Measurements from ENCODE around the gene VPS37B.
"Not testable (repeated sequence)": the region's sequence is repeated elsewhere in the genome, so short reads cannot be mapped to it uniquely, and the experiment has no call there.

VPS37B gene

DNA sequence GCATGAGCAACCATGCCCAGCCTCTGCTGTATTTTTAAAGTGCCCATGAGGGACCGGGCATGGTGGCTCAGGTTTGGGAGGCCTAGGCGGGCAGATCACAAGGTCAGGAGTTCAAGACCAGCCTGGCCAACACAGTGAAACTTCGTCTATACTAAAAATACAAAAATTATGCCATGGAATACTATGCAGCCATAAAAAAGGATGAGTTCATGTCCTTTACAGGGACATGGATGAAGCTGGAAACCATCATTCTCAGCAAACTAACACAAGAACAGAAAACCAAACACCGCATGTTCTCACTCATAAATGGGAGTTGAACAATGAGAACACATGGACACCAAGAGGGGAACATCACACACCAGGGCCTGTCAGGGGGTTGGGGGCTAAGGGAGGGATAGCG is 9.3 kb upstream of the VPS37B start:
- not testable (repeated sequence) for DNase-seq

DNA sequence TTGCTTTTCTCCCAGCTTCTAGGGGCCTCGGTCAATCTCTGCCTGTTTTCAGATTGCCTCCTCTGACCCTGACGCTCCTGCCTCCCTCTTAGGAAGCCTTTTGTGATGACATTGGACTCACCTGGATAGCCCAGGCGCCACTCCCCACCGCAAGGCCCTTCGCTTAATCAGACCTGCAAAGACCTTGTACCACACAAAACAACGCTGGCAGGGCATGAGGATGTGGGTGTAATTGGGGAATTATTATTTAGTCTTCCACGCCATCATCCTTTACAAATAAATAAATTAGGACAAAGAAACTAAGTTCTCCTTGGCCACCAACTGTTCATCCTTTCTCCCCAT is 7.7 kb upstream of the VPS37B start:
- DNase-seq = no peak

DNA sequence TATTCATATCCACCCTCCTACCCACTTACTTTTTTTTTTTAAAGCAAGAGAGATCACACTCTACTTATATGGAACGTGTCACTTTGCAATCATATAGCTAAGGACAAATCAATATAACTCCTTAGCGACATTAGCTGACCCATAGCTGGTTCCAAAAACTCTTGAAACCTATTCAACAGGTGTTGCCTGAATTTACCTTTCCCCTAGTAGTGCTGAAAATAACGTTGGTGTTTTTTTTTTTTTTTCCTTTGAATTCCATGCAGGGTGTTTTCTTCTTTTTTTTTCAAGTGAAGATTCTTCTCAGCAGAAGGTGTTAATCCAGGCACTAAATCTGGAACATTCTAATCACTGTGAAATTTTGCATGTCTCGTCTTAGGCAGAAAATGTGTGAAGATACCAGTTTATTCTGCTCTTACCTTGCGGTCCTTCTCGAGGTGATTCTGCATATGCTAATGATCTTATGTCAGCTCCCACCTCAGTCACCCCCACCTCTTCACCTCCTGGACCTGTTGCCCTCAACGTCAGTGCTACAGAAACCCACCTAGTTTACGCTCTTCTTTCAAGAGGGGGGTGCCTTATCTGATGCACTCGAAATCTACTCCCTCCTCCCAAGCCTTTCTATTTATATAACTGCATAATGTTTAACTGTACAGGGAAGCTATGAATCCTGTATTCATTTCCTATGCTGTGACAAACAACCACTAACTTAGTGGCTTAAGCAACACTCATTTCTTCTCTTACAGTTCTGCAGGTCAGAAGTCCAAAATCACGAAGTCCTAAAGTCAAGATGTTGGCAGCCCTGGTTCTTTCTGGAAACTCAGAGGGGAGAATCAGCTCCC is 7.1 kb upstream of the VPS37B start:
- DNase-seq = no peak

DNA sequence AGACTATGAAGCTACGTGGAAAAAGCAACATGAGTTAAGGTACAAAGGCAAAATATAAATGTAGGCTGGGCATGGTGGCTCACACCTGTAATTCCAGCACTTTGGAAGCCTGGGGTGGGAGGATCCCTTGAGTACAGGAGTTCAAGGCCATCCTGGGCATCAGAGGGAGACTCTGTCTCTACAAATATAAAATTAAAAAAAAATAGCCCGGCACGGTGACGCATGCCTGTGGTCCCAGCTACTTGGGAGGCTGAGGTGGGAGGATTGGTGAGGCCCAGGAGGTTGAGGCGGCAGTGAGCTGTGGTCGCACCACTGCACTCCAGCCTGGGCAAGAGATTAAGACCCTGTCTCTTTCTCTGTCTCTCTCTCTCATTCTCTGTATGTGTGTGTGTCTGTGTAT is 4.0 kb upstream of the VPS37B start:
- DNase-seq = no peak

DNA sequence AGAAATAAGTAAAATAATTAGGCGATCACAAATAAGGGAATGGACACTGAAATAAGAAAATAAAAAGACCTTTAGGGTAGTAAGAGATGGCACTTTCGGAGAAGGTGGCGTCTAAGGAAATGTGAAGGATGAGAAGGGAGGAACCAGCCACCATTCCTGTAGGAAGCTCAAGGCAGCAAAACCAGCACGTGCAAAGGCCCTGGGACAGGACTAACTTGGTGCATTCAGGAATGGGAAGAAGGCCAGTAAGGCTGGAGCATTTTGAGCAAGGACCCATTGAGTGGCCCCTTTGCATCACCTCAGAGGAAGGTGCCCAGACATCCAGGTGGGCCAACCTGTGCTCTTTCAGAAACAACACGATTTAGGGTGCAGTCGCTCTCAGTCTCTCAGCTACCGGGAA is 738 bp upstream of the VPS37B start:
- DNase-seq = no peak

DNA sequence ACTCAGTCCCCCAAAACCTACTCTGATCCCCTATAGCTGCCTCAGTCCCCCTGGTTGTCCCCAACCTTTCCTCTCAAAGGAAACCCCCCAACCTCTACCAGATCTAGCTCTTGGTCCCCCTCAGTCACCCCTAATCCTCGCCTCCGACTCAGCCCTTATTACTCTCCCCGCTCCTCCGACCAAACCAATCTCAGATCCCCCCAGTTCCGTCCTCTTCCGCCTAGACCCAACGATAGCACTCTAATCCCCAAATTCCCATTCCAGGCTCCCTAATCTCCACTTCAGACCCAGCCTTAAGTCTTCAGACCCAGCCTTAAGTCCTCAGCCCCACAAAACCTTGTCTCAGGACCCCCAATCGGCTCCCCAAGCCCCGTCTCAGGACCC is 612 bp downstream of the VPS37B start:
- DNase-seq = no peak

DNA sequence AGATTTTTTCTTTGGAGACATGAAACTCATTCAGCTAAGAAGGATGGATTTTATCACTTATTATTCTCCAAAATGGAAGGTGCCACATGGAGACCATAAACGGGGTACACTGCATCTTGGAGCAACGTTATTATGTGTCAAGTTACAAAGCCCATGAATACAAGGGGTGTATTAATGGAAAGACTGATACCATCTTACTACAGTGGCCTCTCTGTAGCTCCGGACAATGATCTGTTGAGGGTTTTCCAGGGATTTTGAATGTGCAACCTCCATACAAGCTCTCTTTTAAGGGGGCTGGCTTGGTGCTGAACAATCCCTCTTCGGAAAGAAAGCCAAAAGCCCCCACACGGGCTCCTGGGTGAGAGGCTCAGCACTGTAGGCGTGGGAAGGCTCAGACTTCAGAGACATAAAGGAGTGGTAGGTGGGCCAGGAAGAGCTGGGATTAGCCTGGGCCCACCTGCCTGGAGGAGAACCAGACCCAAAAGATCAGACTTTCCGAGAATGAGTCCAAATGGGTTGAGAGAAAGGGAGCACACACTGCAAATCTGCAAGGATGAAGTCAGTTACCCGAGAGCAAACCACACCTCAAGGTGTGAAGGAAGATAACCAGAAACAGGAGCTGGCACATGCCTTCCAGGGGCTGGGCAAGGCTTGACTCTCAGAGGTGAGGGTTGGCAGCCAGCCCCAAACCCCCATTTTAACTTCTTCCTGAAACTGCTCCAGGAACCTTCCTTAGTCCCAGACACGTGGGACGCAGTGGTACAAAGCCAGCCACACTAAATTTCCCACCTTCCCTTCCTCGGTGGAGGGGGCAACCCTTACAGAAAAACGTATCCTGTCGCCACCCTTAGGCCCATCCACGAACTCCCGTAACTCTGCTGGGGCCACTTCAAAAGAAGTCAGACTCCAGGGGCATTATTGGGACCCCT is 1.5 kb downstream of the VPS37B start:
- DNase-seq = no peak

DNA sequence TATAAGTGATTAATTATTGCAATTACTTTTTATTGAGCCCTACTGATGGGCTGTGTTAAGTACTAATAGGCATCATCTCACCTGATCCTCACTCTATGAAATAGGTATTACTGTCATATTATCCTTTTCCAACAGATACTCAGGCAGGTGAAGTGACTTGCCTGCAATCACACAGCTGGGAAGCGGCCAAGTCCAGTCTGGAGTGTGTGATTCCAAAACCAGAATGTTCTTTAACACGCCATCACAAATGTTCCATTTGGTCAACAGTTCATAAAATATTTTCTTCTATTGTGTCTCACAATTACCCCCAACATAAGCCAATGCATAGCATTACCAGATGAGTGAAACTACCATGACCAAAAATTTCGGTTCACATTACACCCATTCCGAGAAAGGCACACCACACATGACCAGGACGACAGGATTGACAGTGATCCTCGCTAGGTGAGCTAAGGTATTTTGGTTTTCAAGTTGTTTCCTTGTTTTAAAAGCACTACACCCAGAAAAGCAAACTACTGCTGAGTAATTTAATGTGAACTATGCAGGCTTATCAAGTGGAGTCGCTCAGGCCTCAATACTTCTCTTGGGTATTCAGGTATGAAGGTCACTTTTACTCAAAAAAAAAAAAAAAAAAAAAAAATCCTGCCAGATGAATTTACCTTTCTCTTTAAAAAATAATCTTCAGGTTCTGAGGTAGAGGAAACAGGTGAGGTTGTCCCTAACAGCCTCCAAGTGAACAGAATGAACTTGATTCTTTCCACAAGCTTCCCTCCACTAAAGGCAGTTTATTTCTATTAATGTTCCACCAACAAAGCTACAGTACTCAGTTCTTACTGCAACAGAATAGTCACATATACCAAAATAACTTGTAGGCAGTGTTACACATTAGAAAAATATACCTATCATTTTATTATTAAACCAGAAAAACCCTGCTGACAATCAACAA is 2.4 kb downstream of the VPS37B start:
- DNase-seq = peak; percentile 30

DNA sequence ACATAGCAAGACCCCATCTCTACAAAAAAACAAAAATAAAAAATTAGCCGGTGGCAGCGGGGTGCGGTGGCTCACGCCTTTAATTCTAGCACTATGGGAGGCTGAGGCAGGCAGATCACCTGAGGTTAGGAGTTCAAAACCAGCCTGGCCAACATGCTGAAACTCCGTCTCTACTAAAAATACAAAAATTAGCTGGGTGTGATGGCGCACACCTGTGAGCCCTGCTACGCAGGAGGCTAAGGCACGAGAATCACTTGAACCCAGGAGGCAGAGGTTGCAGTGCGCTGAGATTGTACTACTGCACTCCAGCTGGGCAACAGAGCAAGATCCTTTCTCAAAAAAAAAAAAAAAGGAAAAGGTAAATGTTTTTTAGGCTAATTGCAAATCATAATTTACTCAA is 3.2 kb downstream of the VPS37B start:
- not testable (repeated sequence) for DNase-seq

DNA sequence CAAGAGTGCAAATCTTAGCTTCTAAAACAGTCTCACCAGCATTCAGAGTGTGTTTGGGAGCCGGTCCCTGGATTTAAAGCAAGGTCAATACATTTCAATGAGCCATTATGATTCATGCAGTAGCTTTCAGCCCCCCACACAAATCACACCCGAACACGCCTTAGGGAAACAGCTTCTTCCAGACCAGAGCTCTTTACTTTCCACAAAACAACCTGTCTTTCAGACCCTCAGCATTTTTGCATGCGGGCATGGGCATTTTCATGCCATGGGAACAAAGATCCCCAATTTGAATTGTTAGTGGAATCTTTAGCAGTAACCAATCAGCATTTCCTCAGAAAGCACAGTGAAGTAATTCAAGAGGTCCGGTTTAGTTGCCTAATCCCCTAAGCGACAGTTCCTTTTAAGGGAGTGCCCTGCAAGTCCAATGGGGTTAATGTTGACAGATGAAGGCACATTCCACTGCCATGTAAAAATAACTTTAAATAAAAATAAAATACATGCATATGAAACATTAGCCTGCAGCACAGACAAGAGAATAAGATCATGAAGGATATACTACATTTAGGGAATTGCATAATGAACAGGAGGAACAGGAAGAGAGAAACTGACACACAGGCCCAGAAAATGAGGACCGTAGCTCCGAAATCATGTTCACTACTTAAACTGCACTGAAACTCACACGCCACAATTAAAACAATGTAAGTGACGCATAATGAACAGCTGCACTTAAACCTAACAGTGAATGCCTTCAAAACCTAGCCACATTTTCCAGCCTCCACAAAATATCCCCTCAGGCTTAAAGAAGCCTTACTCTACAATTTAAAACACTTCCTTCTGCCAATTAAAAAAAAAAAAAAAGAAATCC is 4.0 kb downstream of the VPS37B start:
- DNase-seq = peak; percentile 39

DNA sequence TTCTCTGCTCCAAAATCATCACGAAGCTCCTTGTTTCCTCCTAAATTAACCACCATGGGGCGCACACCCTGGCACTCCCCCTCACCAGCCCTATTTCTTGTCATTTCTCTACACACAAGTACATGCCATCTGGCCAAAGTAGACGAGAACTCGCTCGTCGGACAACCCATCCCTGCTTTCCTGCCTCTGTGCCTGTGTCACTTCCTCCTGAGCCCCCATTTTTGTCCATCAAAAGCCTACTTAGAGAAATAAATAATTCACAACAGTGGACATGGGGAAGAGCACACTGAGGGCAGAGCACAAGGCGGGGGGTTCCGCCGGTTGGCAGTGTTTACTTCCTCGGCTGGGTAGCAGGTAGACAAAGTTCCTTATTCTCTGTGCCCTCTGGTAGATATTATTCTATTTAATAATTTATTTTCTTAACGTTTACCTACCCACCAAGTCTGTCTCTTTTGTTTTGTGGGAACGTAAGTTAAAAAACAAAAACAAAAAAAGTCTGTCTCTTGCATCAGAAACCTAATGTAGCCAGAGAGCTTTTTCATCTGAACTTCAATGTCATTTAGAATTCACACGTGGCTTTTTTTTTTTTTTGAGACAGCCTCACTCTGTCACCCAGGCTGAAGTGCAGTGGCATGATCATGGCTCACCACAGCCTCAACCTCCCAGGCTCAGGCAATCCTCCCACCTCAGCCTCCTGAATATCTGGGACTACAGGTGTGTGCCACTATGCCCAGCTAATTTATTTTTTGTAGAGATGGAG is 6.0 kb downstream of the VPS37B start:
- no peak for DNase-seq

DNA sequence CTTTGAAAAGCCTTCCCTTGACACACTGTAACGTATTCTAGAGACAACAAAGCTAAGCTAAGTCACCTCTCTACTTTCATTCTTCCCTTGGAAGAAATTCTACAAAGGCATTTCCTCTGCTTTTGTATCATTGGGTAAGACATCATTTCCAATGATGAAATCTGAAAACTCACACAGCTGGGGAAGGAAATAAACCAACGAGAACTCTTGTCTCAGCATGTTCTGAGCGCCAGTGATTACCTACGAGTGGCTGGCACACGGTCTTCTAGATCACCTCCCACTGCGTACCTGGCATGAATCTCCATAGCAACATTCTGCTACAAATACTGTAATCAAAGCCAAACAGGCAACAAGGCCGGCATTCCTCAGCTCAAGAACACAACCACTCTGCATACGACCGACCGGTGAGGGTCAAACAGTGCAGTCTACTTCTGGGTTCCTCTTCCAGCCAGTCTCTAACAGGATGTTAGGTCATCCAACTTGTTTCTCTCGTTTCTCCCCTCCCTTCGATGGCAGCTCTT is 7.6 kb downstream of the VPS37B start:
- peak; percentile 87 for DNase-seq

DNA sequence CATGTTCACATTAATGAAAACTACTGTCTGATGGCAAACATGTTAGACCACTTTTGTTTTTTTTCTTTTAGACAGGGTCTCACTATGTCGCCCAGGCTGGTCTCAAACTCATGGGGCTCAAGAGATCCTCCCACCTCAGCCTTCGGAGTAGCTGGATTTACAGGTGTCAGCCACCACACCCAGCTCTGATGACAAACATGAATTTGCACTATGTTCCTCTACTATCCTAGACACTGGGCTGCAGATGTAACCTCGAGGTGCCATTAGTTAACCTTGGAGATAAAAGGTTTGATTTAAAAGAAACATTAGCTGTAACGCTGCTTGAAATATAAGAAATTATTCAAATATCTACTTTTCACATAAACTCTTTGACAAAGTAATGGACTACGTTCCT is 8.1 kb downstream of the VPS37B start:
- no peak for DNase-seq

DNA sequence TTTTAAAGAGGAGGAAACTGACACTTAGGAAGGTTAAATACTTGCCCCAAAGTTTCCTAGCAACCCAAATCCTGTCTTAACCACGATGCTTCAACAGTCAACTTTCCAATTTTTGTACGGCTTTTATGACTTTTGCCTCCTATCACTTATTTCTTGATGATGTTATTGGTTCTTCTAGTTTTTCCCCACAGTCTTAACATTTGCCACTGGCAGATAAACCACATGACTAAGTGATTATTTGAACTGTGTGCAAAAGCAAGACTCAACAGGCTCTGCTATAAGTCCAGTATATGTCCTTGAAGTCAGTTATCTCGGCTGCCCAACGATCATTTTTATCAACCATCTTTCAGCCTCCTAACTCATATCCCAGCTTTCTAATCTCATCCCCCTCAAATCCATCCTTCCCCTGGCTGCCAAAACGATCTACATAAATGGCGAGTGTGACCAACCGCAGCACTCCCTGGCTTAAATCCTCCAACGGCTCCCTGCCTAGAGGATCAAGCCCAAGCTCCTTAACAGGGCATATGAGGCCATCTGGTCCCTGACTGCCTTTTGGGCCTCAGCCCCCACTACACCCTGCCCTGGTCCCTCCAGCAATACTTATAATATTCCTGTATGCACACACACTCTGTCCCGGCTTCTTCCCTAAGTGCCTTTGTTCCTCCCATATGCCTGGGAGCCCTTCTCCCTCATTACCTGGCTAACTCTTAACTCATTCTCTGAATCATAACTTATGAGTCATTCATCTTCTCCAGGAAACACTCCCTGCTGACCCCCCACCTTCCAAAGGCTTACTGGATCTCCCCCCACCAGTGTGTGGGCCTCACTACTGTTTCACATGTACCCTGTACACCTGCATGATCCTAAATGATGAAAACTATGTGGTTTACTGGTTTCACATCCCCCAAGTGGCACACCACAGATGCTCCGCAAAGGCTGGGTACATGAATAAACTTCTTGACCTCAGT is 8.8 kb downstream of the VPS37B start:
- DNase-seq = peak; percentile 86

DNA sequence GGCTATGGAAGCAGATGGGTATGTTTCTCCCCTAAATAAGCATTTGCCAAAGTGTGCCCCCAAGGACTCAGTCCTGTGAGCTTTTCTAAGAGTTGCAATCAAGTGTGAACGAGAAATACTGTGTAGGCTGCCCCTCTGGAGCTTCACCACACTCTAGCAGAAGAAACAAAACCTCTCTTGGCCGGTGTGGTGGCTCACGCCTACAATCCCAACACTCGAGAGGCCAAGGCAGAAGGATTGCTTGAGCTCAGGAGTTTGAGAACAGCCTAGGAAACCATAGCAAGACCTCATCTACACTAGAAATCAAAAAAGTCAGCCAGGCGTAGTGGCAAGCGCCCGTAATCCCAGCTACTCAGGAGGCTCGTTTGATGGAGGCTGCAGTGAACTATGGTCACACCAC is 9.8 kb downstream of the VPS37B start:
- DNase-seq = no peak

DNA sequence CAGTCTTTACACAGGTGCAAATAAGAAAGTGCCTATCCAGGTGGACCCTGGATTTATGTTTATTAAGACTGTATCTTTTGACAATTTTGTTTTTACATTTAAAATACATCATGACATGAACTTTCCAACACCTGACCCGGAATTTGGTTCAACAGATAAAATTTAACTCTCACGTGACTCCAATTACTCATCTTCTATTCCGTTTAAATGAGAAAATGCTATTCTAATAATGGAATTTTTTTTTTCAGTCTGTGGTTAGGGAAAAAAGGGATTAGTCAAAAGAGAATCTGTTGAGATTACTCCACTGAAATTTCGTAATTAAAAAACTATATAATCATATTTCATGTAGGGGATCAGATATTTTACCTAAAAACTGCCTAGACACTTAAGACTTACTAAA is 11.1 kb downstream of the VPS37B start:
- DNase-seq = no peak

DNA sequence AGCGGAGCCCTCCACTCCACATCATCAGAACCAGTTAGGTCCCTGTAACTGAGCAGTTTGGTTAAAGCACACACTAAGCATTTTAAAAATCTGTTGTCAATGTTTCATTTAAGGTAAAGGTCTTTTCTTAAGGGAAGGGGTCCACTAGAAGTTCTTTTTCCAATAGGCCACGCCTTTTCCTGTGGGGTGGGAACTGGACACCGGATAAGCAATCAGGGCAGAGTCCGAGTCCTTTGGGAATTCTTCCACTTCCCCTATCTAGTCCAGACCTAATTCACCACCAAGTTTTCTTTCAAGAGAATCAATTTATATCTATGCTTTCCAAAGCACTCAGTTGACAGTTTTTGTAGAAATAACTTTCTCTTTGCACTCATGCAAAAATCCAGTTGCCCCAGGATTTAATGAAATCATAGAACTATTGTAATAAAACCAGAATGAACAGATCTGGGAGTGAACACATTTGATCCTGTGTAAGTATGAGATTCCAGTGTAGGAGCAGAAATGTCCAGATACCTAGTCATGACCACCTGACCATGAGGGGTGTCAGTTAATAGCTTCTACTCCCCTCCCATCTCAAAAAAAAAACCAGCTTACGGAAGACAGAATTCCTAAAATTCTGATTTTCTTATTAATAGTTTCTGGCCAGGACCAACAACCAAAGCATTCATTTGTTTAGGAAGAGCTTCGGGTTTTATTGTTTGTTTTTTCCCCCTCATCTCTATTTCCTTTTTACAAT is 11.7 kb downstream of the VPS37B start:
- DNase-seq = no peak

DNA sequence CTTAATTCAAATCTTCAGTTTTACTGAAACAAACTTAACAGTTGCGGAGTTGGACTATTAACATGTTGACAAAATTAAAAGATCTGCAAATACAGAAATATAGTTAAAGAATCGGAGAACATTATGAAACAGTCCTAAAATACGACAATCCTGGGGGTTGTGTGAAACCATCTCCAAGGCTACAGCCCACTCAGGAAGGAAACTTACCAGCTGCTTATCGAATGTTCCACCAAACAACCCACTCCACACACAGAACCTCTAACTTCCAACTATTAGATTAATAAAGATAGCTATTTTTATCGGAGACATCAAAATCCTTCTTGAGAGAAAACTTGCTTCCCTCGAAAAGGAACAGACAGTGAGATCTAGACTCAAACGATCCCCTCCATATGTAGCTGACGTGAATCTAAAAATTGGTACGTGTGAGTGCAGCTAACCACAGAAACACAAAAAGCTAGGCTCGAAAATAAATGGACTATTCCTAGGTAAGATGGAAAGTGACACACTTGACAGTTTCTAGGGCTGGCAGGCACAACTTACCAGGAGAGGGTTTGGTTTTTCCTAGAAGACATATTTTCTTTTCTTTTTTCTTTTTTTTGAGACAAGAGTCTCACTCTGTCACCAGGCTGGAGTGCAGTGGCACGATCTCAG is 12.9 kb downstream of the VPS37B start:
- DNase-seq = no peak

Data from kidney glomerular epithelial cell (primary cell).